PC-9 (cell line): ENCODE measurements around the gene CEP112. TPM values are rescaled to one million over a fixed set of nuclear protein-coding genes. Genes with fewer than 3 reads are reported as not detected.

Experiments used
- BruUV-seq: library from RNA; stranded (reverse); fragments of 400-500 nt; replicated peaks from 2 replicates; lab custom pipeline; 2021; lab: Mats Ljungman, UMichigan
- CTCF ChIA-PET: fragments of 300-600 bp; sonication (Branson Sonifier 250); formaldehyde crosslinking; loops from one replicate; lab custom pipeline; 2022; ENCODE audit warnings: antibody characterized with exemption; lab: Charles Lee
- POLR2A ChIA-PET: fragments of 300-600 bp; sonication (Branson Sonifier 250); formaldehyde crosslinking; loops from one replicate; lab custom pipeline; 2022; ENCODE audit warnings: antibody characterized with exemption; ENCODE audit not compliant: unreplicated experiment; lab: Charles Lee
- DNase-seq, 2 experiments: peaks; one replicate each; pipeline versions ENCODE4 v3.0.0 to v3.0.0-alpha.2; 2015 to 2022; ENCODE audit warnings: mixed read lengths in 1 of 2
- H2AFZ ChIP-seq: fragments of 200-600 bp; sonication (generic); 2 replicates; pipeline ENCODE4 v1.8.1; 2017; ENCODE audit warnings: antibody characterized with exemption
- H3F3A ChIP-seq: fragments of 200-600 bp; sonication (generic); 2 replicates; pipeline ENCODE4 v1.8.1; 2017; ENCODE audit warnings: antibody characterized with exemption, mild to moderate bottlenecking, low read depth; ENCODE audit not compliant: insufficient read depth
- H3K27ac ChIP-seq: fragments of 200-600 bp; sonication (generic); 2 replicates; pipeline ENCODE4 v1.6.1; 2016; ENCODE audit warnings: mixed run types
- H3K27me3 ChIP-seq: fragments of 200-600 bp; sonication (generic); 2 replicates; pipeline ENCODE4 v1.6.1; 2016; ENCODE audit warnings: low read depth, mixed run types; ENCODE audit not compliant: insufficient read depth
- H3K36me3 ChIP-seq: fragments of 200-600 bp; sonication (generic); 2 replicates; pipeline ENCODE4 v1.6.1; 2016; ENCODE audit warnings: low read depth, mixed run types
- H3K4me1 ChIP-seq: fragments of 200-600 bp; sonication (generic); replicated peaks from 2 replicates; pipeline ENCODE4 v1.6.1; 2016; ENCODE audit warnings: mixed run types; ENCODE audit not compliant: insufficient read depth
- H3K4me2 ChIP-seq: fragments of 200-600 bp; sonication (generic); 2 replicates; pipeline ENCODE4 v1.6.1; 2017; ENCODE audit warnings: mixed run types
- H3K4me3 ChIP-seq: fragments of 200-600 bp; sonication (generic); 2 replicates; pipeline ENCODE4 v1.6.1; 2016; ENCODE audit warnings: mixed run types
- H3K79me2 ChIP-seq: fragments of 200-600 bp; sonication (generic); 2 replicates; pipeline ENCODE4 v1.6.1; 2017; ENCODE audit warnings: low read depth, mixed run types
- H3K9me2 ChIP-seq: fragments of 200-600 bp; sonication (generic); 2 replicates; pipeline ENCODE4 v1.8.1; 2017; ENCODE audit warnings: mild to moderate bottlenecking; ENCODE audit not compliant: insufficient read depth
- H3K9me3 ChIP-seq: fragments of 200-600 bp; sonication (generic); 2 replicates; pipeline ENCODE4 v1.8.1; 2016; ENCODE audit warnings: low read depth; ENCODE audit not compliant: insufficient read depth
- H4K20me1 ChIP-seq: fragments of 200-600 bp; sonication (generic); 2 replicates; pipeline ENCODE4 v1.8.1; 2017; ENCODE audit not compliant: insufficient read depth
- CTCF ChIP-seq: fragments of 200-600 bp; sonication (generic); conservative IDR thresholded peaks from 2 replicates; pipeline ENCODE4 v1.6.1; 2017; ENCODE audit warnings: mixed run types, antibody characterized with exemption, mild to moderate bottlenecking, moderate library complexity
- EZH2 ChIP-seq: fragments of 200-600 bp; sonication (generic); IDR thresholded peaks from 2 replicates; pipeline ENCODE4 v1.8.0; 2017; ENCODE audit warnings: antibody characterized with exemption, low read depth
- intact Hi-C: fragments of 100-400 bp; cut with micrococcal nuclease; formaldehyde crosslinking; loops from one replicate; pipeline ENCODE4 v1.10.0; 2022; ENCODE audit not compliant: unreplicated experiment
- total RNA-seq: library from RNA; stranded (reverse); gene quantifications from 2 replicates; pipeline ENCODE4 v1.2.3, GENCODE V29; 2021

CEP112 gene
- total RNA-seq, 1 experiment from 2014 or later, result 4.3 TPM

- Histone ChIP-seq H2AFZ (no peak overlapping the region), H3K27ac (no peak overlapping the region), H3K4me3 (no peak overlapping the region), H3K9me2 (no peaks in the 10 kb centered on the region), H3K4me2 (no peak overlapping the region), H3K9me3 (no peaks in the 10 kb centered on the region), H3K4me1 (no peaks in the 10 kb centered on the region), H3K36me3 (no peaks in the 10 kb centered on the region), H3K27me3 (no peaks in the 10 kb centered on the region), H4K20me1 (no peaks in the 10 kb centered on the region), H3K79me2 (no peaks in the 10 kb centered on the region), H3F3A (no peaks in the 10 kb centered on the region)
- no peak for TF ChIP-seq CTCF
- TF ChIP-seq EZH2, result no peak
- no peak for DNase-seq
- no TSS peak for BruUV-seq
- POLR2A ChIA-PET, result no interaction called here
- CTCF ChIA-PET, result no interaction called here
- intact Hi-C loops, result no loop called here
Observed at GRCh38 chr17:66230922-66231591, 39.1 kb upstream of the CEP112 start.

- Histone ChIP-seq H3K27ac (no peak overlapping the region), H3K36me3 (no peaks in the 10 kb centered on the region), H4K20me1 (no peaks in the 10 kb centered on the region), H3K9me3 (no peaks in the 10 kb centered on the region), H3K4me1 (no peaks in the 10 kb centered on the region), H3K4me3 (no peak overlapping the region), H3K27me3 (no peaks in the 10 kb centered on the region), H3K79me2 (no peaks in the 10 kb centered on the region), H2AFZ (no peak overlapping the region; the same call in 1 of the 2 replicates), H3K4me2 (no peak overlapping the region), H3K9me2 (no peaks in the 10 kb centered on the region), H3F3A (no peaks in the 10 kb centered on the region)
- TF ChIP-seq CTCF (no peak), EZH2 (no peak)
- intact Hi-C loops, result no loop called here
- ChIA-PET POLR2A (no interaction called here), CTCF (no interaction called here)
- no peak for DNase-seq
- BruUV-seq, result no TSS peak
Observed at GRCh38 chr17:66229783-66230538, 38.0 kb upstream of the CEP112 start.

GRCh38 chr17:66228887-66229782, 37.2 kb upstream of the CEP112 start, which contains the start of gene APOH:
TSS of gene APOH (minus strand) at chr17:66229415. CDS start at chr17:66229379, 36 bp downstream.
- H3F3A ChIP-seq, result no peaks in the 10 kb centered on the region
- H3K4me2 ChIP-seq, result no peak within 1 kb of the TSS
- no peak within 1 kb of the TSS; the same call in 1 of the 2 replicates for H2AFZ ChIP-seq
- H4K20me1 ChIP-seq, result no peaks in the 10 kb centered on the region
- H3K9me3 ChIP-seq, result no peaks in the 10 kb centered on the region
- H3K4me3 ChIP-seq, result no peak within 1 kb of the TSS
- no peaks in the 10 kb centered on the region for H3K36me3 ChIP-seq
- H3K79me2 ChIP-seq, result no peaks in the 10 kb centered on the region
- intact Hi-C loops, result no loop called here
- CTCF ChIA-PET, result no interaction called here
- no peak within 1 kb of the TSS for H3K27ac ChIP-seq
- no peaks in the 10 kb centered on the region for H3K27me3 ChIP-seq
- BruUV-seq, result no TSS peak
- POLR2A ChIA-PET, result no interaction called here
- no peaks in the 10 kb centered on the region for H3K9me2 ChIP-seq
- no peak for DNase-seq
- no peaks in the 10 kb centered on the region for H3K4me1 ChIP-seq
- TF ChIP-seq EZH2 (no peak), CTCF (no peak)
